Naive thymus-derived CD4-positive, alpha-beta T cell (primary cell): ENCODE data around the gene FAT3. TPM values are rescaled to one million over a fixed set of nuclear protein-coding genes. Genes with fewer than 3 reads are reported as not detected.

Experiments
- ATAC-seq: fragments of 150-1000 bp; cut with Tn5 transposase; 2 replicates; pipeline ENCODE4 v1.10.0; 2021; ENCODE audit warnings: mild to moderate bottlenecking, moderate library complexity
- CTCF ChIA-PET: fragments of 350-600 bp; sonication (Branson Sonifier 250); formaldehyde crosslinking; loops from one replicate; lab custom pipeline; 2021; ENCODE audit warnings: antibody characterized with exemption; lab: Charles Lee
- POLR2A ChIA-PET: fragments of 350-600 bp; sonication (Branson Sonifier 250); formaldehyde crosslinking; loops from one replicate; lab custom pipeline; 2021; ENCODE audit warnings: antibody characterized with exemption, inconsistent platforms; lab: Charles Lee
- DNase-seq, 9 donors: peaks; one replicate each; pipeline versions ENCODE4 v3.0.0 to v3.0.0-alpha.2; 2020 to 2022; ENCODE audit warnings: mixed read lengths in 1 of 9
- H3K27ac ChIP-seq: one replicate; pipeline ENCODE4 v1.7.0; 2013; ENCODE audit warnings: mild to moderate bottlenecking, low read depth, low read length, moderate library complexity
- H3K27me3 ChIP-seq, 2 donors: one replicate each; pipeline ENCODE4 v1.7.0; 2013; ENCODE audit warnings: low read length in 2 of 2, mild to moderate bottlenecking in 2 of 2, moderate library complexity in 2 of 2; ENCODE audit not compliant: control insufficient read depth in 2 of 2, insufficient read depth in 2 of 2
- H3K36me3 ChIP-seq, 3 experiments: 1 replicate in 2 of 3; 2 replicates in 1 of 3; pipeline ENCODE4 v1.7.0; 2013; ENCODE audit warnings: low read length in 3 of 3, mild to moderate bottlenecking in 3 of 3, moderate library complexity in 1 of 3; ENCODE audit not compliant: insufficient read depth in 3 of 3, control insufficient read depth in 2 of 3
- H3K4me1 ChIP-seq, 2 donors: one replicate each; pipeline ENCODE4 v1.7.0; 2013; ENCODE audit warnings: low read length in 2 of 2, mild to moderate bottlenecking in 2 of 2, moderate library complexity in 1 of 2; ENCODE audit not compliant: control insufficient read depth in 2 of 2, insufficient read depth in 2 of 2
- H3K4me3 ChIP-seq: 2 replicates; pipeline ENCODE4 v1.7.0; 2013; ENCODE audit warnings: mild to moderate bottlenecking, low read length
- H3K9me3 ChIP-seq, 3 experiments: 1 replicate in 2 of 3; 2 replicates in 1 of 3; pipeline ENCODE4 v1.7.0; 2013; ENCODE audit warnings: low read length in 3 of 3; ENCODE audit not compliant: control insufficient read depth in 2 of 3
- H3K27ac Mint-ChIP-seq, 9 donors: one replicate each; pipeline ENCODE4 v1.8.0; 2020 to 2022; ENCODE audit warnings: mixed read lengths in 9 of 9, mild to moderate bottlenecking in 8 of 9, moderate library complexity in 5 of 9, inconsistent platforms in 2 of 9
- H3K27me3 Mint-ChIP-seq, 5 donors: one replicate each; pipeline ENCODE4 v1.8.0; 2021 to 2022; ENCODE audit warnings: mixed read lengths in 5 of 5, mild to moderate bottlenecking in 1 of 5
- H3K36me3 Mint-ChIP-seq, 5 donors: one replicate each; pipeline ENCODE4 v1.8.0; 2020 to 2022; ENCODE audit warnings: mixed read lengths in 5 of 5, mild to moderate bottlenecking in 3 of 5, inconsistent platforms in 1 of 5
- H3K4me1 Mint-ChIP-seq, 7 donors: one replicate each; pipeline ENCODE4 v1.8.0; 2020 to 2022; ENCODE audit warnings: mixed read lengths in 7 of 7, mild to moderate bottlenecking in 3 of 7, inconsistent platforms in 1 of 7
- H3K4me3 Mint-ChIP-seq, 10 donors: one replicate each; pipeline ENCODE4 v1.8.0; 2020 to 2022; ENCODE audit warnings: mild to moderate bottlenecking in 10 of 10, mixed read lengths in 10 of 10, moderate library complexity in 6 of 10, inconsistent platforms in 2 of 10
- H3K9me3 Mint-ChIP-seq, 11 donors: one replicate each; pipeline ENCODE4 v1.8.0; 2020 to 2022; ENCODE audit warnings: mixed read lengths in 11 of 11, mild to moderate bottlenecking in 4 of 11, inconsistent platforms in 1 of 11, moderate library complexity in 1 of 11
- intact Hi-C, 2 donors: fragments of 100-400 bp; cut with micrococcal nuclease; formaldehyde crosslinking; loops; one replicate each; pipeline ENCODE4 v1.15.1; 2023
- polyA plus RNA-seq, 2 donors: library from polyadenylated mRNA; unstranded; fragments of 300-500 nt; fragmentation: Illumina TruSeq; gene quantifications; one replicate each; pipeline ENCODE4 v1.2.3, GENCODE V29; 2021
- total RNA-seq, 6 experiments: library from RNA in 5 of 6; stranded (reverse) in 5 of 6; gene quantifications; 1 replicate in 5 of 6; 2 replicates in 1 of 6; pipeline ENCODE4 v1.2.3 and lab custom pipeline; 2021 to 2026

The FAT3 gene
- total and polyA plus RNA-seq, 7 experiments from 2014 or later = not detected

- H3K4me3 Mint-ChIP-seq = no peak overlapping the region
- no peaks in the 10 kb centered on the region for H3K4me1 ChIP-seq
- DNase-seq (no peak), ATAC-seq (no peak)
- CTCF ChIA-PET = no interaction called here
- intact Hi-C loops = no loop called here
- H3K4me3 ChIP-seq = no peak overlapping the region
- H3K4me1 Mint-ChIP-seq = peaks cover 0 to 4% (median 0%) of the 10 kb centered on the region in 7 donors
- H3K27ac Mint-ChIP-seq = no peak overlapping the region
- peaks cover 22 to 35% (median 24%) of the 10 kb centered on the region in 5 donors for H3K27me3 Mint-ChIP-seq
- H3K36me3 ChIP-seq = no peaks in the 10 kb centered on the region
- peaks cover 0 to 17% (median 6%) of the 10 kb centered on the region in 11 donors for H3K9me3 Mint-ChIP-seq
- POLR2A ChIA-PET = no interaction called here
- no peaks in the 10 kb centered on the region for H3K9me3 ChIP-seq
- H3K36me3 Mint-ChIP-seq = peaks cover 0 to 2% (median 0%) of the 10 kb centered on the region in 5 donors
- H3K27ac ChIP-seq = no peak overlapping the region
- peaks cover 0 to 6% of the 10 kb centered on the region in 2 donors for H3K27me3 ChIP-seq
These were observed 5.1 kb upstream of the FAT3 start for GRCh38 chr11:92219476-92219875.

- intact Hi-C loops = no loop called here
- POLR2A ChIA-PET = no interaction called here
- H3K27ac ChIP-seq = no peak overlapping the region
- CTCF ChIA-PET = no interaction called here
- Mint-ChIP-seq H3K27me3 (peaks cover 38 to 52% (median 47%) of the 10 kb centered on the region in 5 donors), H3K4me3 (no peak overlapping the region), H3K27ac (no peak overlapping the region), H3K36me3 (peaks cover 0 to 2% (median 0%) of the 10 kb centered on the region in 5 donors), H3K4me1 (peaks cover 0 to 4% (median 0%) of the 10 kb centered on the region in 7 donors), H3K9me3 (peaks cover 0 to 12% (median 5%) of the 10 kb centered on the region in 11 donors)
- no peaks in the 10 kb centered on the region for H3K36me3 ChIP-seq
- ATAC-seq (no peak), DNase-seq (no peak)
- no peaks in the 10 kb centered on the region for H3K9me3 ChIP-seq
- H3K4me3 ChIP-seq = no peak overlapping the region
- H3K4me1 ChIP-seq = no peaks in the 10 kb centered on the region
- peaks cover 0 to 9% of the 10 kb centered on the region in 2 donors for H3K27me3 ChIP-seq
These were observed 1.9 kb upstream of the FAT3 start for GRCh38 chr11:92222701-92223100.

- peaks cover 0 to 2% (median 0%) of the 10 kb centered on the region in 5 donors for H3K36me3 Mint-ChIP-seq
- Histone ChIP-seq H3K27ac (no peak overlapping the region), H3K27me3 (peaks cover 0 to 9% of the 10 kb centered on the region in 2 donors), H3K36me3 (no peaks in the 10 kb centered on the region), H3K9me3 (no peaks in the 10 kb centered on the region), H3K4me3 (no peak overlapping the region), H3K4me1 (no peaks in the 10 kb centered on the region)
- POLR2A ChIA-PET = no interaction called here
- H3K4me1 Mint-ChIP-seq = peaks cover 0 to 4% (median 0%) of the 10 kb centered on the region in 7 donors
- ATAC-seq = no peak
- peaks cover 46 to 59% (median 53%) of the 10 kb centered on the region in 5 donors for H3K27me3 Mint-ChIP-seq
- H3K4me3 Mint-ChIP-seq = peak overlapping the region in 1 of 10 donors; percentile 25
- DNase-seq = no peak
- peaks cover 0 to 10% (median 5%) of the 10 kb centered on the region in 11 donors for H3K9me3 Mint-ChIP-seq
- intact Hi-C loops = no loop called here
- no peak overlapping the region for H3K27ac Mint-ChIP-seq
- CTCF ChIA-PET = no interaction called here
These were observed 588 bp upstream of the FAT3 start for GRCh38 chr11:92224054-92224406.

- ChIA-PET POLR2A (no interaction called here), CTCF (no interaction called here)
- H3K9me3 Mint-ChIP-seq = peaks cover 0 to 10% (median 5%) of the 10 kb centered on the region in 11 donors
- ATAC-seq (no peak), DNase-seq (no peak)
- H3K27ac ChIP-seq = no peak overlapping the region
- H3K27me3 ChIP-seq = peaks cover 0 to 9% of the 10 kb centered on the region in 2 donors
- no peaks in the 10 kb centered on the region for H3K4me1 ChIP-seq
- peaks cover 51 to 59% (median 59%) of the 10 kb centered on the region in 5 donors for H3K27me3 Mint-ChIP-seq
- H3K4me3 Mint-ChIP-seq = no peak overlapping the region
- H3K27ac Mint-ChIP-seq = no peak overlapping the region
- no peak overlapping the region for H3K4me3 ChIP-seq
- intact Hi-C loops = no loop called here
- H3K9me3 ChIP-seq = no peaks in the 10 kb centered on the region
- no peaks in the 10 kb centered on the region for H3K36me3 ChIP-seq
- H3K36me3 Mint-ChIP-seq = peaks cover 0 to 2% (median 0%) of the 10 kb centered on the region in 5 donors
- H3K4me1 Mint-ChIP-seq = peaks cover 0 to 4% (median 0%) of the 10 kb centered on the region in 7 donors
These were observed 528 bp downstream of the FAT3 start for GRCh38 chr11:92225125-92225567.

- POLR2A ChIA-PET = no interaction called here
- intact Hi-C loops = no loop called here
- Mint-ChIP-seq H3K27ac (peak overlapping the region in 1 of 9 donors; percentile 18), H3K4me3 (no peak overlapping the region), H3K36me3 (peaks cover 0 to 2% (median 0%) of the 10 kb centered on the region in 5 donors), H3K27me3 (peaks cover 49 to 59% (median 59%) of the 10 kb centered on the region in 5 donors), H3K4me1 (peaks cover 0 to 4% (median 0%) of the 10 kb centered on the region in 7 donors), H3K9me3 (peaks cover 0 to 10% (median 2%) of the 10 kb centered on the region in 11 donors)
- Histone ChIP-seq H3K36me3 (no peaks in the 10 kb centered on the region), H3K27me3 (peaks cover 0 to 9% of the 10 kb centered on the region in 2 donors), H3K4me1 (no peaks in the 10 kb centered on the region), H3K27ac (no peak overlapping the region), H3K4me3 (no peak overlapping the region), H3K9me3 (no peaks in the 10 kb centered on the region)
- peak; percentile 10 for ATAC-seq
- CTCF ChIA-PET = no interaction called here
- DNase-seq = no peak
These were observed 1.1 kb downstream of the FAT3 start for GRCh38 chr11:92225568-92226330.

GRCh38 chr11:92226331-92227229 is 2.0 kb downstream of the FAT3 start:
- H3K27ac ChIP-seq = no peak overlapping the region
- ChIA-PET CTCF (no interaction called here), POLR2A (no interaction called here)
- ATAC-seq (no peak), DNase-seq (no peak)
- peaks cover 0 to 4% (median 0%) of the 10 kb centered on the region in 7 donors for H3K4me1 Mint-ChIP-seq
- H3K36me3 Mint-ChIP-seq = peaks cover 0 to 2% (median 0%) of the 10 kb centered on the region in 5 donors
- H3K9me3 Mint-ChIP-seq = peaks cover 0 to 10% (median 0%) of the 10 kb centered on the region in 11 donors
- no peaks in the 10 kb centered on the region for H3K4me1 ChIP-seq
- peaks cover 0 to 9% of the 10 kb centered on the region in 2 donors for H3K27me3 ChIP-seq
- H3K27ac Mint-ChIP-seq = no peak overlapping the region
- no peaks in the 10 kb centered on the region for H3K36me3 ChIP-seq
- H3K27me3 Mint-ChIP-seq = peaks cover 49 to 63% (median 54%) of the 10 kb centered on the region in 5 donors
- no peaks in the 10 kb centered on the region for H3K9me3 ChIP-seq
- H3K4me3 Mint-ChIP-seq = no peak overlapping the region
- no peak overlapping the region for H3K4me3 ChIP-seq
- intact Hi-C loops = no loop called here
